ENCODE results near the gene NAIF1.

The NAIF1 gene

GRCh38 chr9:128102861-128103588 lies 35.9 kb upstream of the NAIF1 start:
- in situ Hi-C loops (cut with MboI; ENCODE audit: low sequenced_read_pairs), result no loop called here

- in situ Hi-C loops (cut with MboI; ENCODE audit: low sequenced_read_pairs), result no loop called here
These were observed 35.1 kb upstream of the NAIF1 start for GRCh38 chr9:128102196-128102595.

DNA sequence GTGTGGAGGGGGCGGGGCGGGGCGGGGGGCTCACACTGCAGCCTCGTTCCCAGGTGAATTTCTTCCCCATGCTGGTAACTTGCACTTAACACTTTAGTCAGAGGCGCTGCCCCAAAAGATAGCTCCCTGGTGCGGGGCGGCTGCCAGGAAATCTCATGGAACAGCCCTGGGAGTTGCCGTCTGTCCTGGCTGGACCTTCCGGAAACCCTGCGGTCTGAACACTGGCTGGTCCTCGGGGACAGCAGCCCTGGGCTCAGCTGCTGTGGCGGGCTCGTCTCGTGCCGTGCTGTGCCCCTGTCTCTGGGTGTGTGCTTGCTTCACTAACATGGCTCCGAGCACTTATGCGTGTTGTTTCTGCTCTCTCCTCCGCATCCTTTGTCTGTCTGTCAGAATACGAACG lies 34.6 kb upstream of the NAIF1 start:
- in situ Hi-C loops (cut with MboI; ENCODE audit: low sequenced_read_pairs), result no loop called here

DNA sequence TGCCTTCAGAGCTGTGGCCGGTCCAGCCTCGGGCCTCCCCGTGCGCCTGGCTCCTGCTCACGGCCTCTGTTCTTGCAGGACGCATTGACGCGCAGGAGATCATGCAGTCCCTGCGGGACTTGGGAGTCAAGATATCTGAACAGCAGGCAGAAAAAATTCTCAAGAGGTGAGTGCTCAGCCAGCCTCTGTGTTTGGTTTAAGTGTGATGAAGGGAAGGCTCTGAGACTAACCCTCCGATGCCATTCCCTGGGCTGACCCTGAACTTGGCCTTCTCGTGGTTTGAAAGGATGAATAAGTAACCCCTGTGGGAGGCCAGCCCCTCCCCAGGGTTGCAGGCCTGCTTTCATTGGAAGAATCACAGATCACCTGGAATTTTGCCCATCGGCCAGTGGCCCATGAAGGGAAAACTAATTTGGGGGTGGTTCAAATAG lies 34.1 kb upstream of the NAIF1 start:
- in situ Hi-C loops (cut with MboI; ENCODE audit: low sequenced_read_pairs), result no loop called here

DNA sequence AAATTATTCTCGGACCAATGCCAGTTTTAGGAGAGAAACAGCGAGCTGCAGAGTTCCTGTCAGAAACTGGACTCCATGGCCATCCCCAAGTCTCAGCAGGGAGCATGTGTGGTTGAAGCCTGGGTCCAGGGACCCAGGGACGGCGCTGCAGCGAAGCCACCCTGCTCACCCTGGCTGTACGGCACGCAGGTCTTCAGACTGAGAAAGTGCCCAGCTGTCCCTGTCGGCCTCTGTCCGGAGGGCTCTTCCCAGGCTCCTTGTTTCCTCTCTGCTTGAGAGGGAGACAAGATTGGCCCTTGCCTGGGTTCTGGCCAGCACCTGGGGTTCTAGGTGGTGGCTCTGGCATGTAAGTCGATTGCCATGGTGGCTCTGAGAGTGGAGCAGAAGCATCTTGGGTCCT lies 33.5 kb upstream of the NAIF1 start:
- in situ Hi-C loops (cut with MboI; ENCODE audit: low sequenced_read_pairs), result no loop called here

GRCh38 chr9:128099932-128100491 lies 32.9 kb upstream of the NAIF1 start:
- in situ Hi-C loops (cut with MboI; ENCODE audit: low sequenced_read_pairs), result no loop called here

DNA sequence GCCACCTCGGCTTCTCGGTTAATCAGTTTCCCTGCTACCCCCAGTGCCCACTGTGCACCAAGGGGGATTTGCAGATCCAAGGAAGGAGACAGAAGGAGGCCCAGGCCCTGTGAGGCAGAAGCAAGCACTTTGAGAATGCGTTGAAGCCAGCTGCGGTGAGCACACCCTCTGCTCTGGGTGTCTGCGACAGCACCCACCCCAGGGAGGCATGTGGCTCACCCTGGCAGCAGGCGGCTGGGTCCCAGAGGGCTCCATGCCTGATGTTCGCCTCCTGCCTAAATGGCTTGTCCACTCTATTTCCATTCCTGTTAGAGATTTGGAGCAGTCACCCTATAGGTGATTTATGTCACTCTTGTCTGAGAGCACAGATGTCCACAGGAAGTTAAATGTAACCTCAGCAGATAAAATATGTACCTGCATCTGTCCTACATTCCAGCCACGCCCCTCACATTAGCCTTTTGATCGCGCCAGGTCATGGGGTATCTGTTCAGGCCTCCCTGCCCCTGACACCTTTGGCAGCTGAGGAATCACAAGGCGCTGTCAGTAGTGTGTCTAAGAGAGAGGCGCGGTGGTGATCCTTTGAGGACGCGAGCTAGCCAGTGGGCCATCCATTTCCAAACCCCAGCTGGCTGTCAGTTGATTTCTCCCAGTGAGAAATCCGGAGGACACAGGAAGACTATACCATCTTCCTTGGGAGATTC lies 32.3 kb upstream of the NAIF1 start:
- in situ Hi-C loops (cut with MboI; ENCODE audit: low sequenced_read_pairs), result no loop called here

DNA sequence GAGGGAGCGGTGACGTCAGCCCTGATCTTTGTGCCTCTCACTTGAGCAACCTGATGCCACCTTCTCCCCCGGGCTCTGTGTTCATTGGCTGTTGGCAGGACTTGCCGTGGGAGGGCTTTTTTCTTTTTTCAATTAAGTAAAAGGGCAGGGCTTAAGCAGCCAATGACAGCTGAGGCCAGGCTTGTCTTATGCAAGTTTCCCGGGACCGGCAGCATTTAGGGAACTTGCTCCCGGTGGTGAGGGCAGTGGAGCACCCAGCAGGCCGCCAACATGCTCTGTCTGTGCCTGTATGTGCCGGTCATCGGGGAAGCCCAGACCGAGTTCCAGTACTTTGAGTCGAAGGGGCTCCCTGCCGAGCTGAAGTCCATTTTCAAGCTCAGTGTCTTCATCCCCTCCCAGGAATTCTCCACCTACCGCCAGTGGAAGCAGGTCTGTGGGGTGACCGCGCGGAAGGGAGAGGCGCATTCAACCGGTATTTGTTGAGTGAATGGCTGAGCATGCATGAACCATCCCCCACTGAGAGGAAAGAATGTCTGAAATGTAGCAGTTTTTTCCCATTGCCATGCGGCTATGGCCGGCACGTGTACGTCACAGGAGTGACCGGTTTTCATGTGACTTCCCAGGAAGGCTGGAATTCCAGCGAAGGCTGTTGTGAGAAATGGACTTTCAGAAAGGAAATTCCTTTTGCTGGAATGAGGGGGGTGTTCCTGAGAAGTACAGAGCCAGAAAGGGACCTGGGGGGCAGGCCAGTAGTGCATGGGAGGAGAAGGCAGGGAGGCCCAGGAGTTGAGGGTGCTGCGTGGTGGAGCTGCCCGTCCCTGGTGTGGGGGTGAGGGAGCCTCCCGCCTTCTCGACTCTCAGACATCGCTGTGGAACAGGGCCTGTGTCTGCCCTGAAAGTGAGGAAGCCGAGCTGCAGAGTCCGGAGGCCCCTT lies 31.4 kb upstream of the NAIF1 start:
- in situ Hi-C loops (cut with MboI; ENCODE audit: low sequenced_read_pairs), result no loop called here

- in situ Hi-C loops (cut with MboI; ENCODE audit: low sequenced_read_pairs), result no loop called here
These were observed 30.6 kb upstream of the NAIF1 start for GRCh38 chr9:128097543-128098296.

DNA sequence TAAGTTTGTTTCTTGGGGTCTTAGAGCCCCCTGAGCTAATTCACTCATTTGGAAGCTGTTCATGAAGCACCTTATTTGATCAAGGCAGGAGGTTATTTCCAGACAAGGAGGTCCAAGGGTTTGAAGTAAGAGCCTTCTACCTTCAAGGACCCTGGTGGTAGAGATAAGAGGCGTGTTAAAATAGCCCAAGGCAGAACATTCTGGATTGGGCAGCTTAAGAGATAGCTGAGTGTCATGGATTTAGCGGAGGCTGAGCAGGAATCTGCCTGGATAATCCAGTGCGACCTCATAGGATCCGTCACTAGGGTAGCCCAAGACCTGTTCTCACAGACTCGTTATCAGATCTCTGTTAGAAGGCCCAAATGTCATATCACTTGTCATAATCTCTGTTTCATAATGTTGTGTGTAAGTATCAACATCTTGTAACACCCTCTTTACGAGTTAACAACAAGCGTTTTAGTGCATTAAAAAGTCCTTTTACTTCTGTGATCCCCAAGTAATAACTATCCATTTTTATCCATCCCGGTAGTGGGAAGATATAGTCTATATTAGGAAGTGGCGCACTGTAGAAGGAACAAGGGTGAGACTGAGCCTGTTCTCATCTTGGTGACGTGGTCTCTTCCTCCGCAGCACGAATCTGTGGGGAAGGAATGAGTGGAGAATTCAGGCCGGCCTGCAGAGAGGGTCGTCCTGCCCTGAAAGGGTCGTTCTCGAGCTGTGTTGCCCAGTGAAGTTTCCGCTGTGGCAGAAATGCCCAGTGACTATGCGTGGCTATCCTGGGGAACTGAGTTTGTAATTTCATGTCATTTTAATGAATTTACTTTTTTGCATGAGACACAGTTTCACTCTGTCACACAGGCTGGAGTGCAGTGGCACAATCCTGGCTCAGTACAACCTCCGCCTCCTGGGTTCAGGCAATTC lies 29.8 kb upstream of the NAIF1 start:
- in situ Hi-C loops (cut with MboI; ENCODE audit: low sequenced_read_pairs), result no loop called here

GRCh38 chr9:128094950-128095544 lies 27.9 kb upstream of the NAIF1 start:
- in situ Hi-C loops (cut with MboI; ENCODE audit: low sequenced_read_pairs), result no loop called here

- in situ Hi-C loops (cut with MboI; ENCODE audit: low sequenced_read_pairs), result no loop called here
These were observed 27.2 kb upstream of the NAIF1 start for GRCh38 chr9:128094166-128094949.

- in situ Hi-C loops (cut with MboI; ENCODE audit: low sequenced_read_pairs), result no loop called here
These were observed 25.9 kb upstream of the NAIF1 start for GRCh38 chr9:128093011-128093410.

GRCh38 chr9:128092199-128092977 lies 25.3 kb upstream of the NAIF1 start:
- in situ Hi-C loops (cut with MboI; ENCODE audit: low sequenced_read_pairs), result no loop called here

GRCh38 chr9:128091571-128091970 lies 24.5 kb upstream of the NAIF1 start:
- in situ Hi-C loops (cut with MboI; ENCODE audit: low sequenced_read_pairs), result no loop called here

DNA sequence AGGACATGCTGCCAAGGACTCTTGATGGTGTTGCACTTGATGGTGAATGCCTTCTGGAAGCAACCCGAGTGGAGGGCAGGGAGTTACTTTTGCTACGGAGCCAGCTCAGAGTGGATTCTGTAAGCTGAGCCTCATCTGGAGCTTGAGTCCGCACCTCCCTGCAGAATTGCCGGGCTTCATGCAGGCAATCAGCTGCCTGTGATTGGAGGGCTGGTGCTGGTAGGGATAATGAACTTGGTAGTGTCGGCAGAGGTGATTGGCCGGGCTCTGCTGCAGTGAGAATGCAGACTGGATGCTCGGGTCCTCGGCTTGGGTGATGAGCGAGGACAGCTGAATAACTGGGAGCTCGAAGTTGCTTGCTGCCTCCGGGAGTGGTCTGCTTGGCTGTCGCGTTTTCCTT lies 24.0 kb upstream of the NAIF1 start:
- in situ Hi-C loops (cut with MboI; ENCODE audit: low sequenced_read_pairs), result no loop called here

- in situ Hi-C loops (cut with MboI; ENCODE audit: low sequenced_read_pairs), result no loop called here
These were observed 22.2 kb upstream of the NAIF1 start for GRCh38 chr9:128089299-128089698.
